Measurements from ENCODE around the gene AAK1. TPM values are rescaled to one million over a fixed set of nuclear protein-coding genes. Genes with fewer than 3 reads are reported as not detected.
A peak's percentile ranks its signal among the peaks of the same experiment; 100 is the strongest.

Gene AAK1
- total RNA-seq, 4 donors from 2014 or later: 34.8 to 109 (median 70.2) TPM

GRCh38 chr2:69581774-69582581 lies 61.6 kb downstream of the AAK1 start:
- no peaks in the 10 kb centered on the region for H3K36me3 ChIP-seq
- DNase-seq: no peak
- H3K4me3 ChIP-seq: no peak overlapping the region
- in situ Hi-C loops (cut with MboI; ENCODE audit: low pct_ligation_motif_present in 1 of 4, low pct_unique_long_range_greater_than_20kb in 1 of 4, low sequenced_read_pairs in 3 of 4) (no loop called here), intact Hi-C loops (cut with DNase I; ENCODE audit: low total_unique reads) (no loop called here)
- H3K27me3 ChIP-seq: no peaks in the 10 kb centered on the region
- H3K27ac ChIP-seq: peak overlapping the region in 2 of 4 donors; percentile 35 to 39
- WGBS, 2 donors (ENCODE audit: low coverage in 1 of 2): 73 to 79% methylated on average over 10 to 14 of the region's 14 CpGs
- H3K9me3 ChIP-seq: no peaks in the 10 kb centered on the region
- no peak for TF ChIP-seq POLR2A (IDR thresholded peaks at IDR 0.05)
- TF ChIP-seq POLR2AphosphoS5 (IDR thresholded peaks at IDR 0.05): no peak
- no peak for TF ChIP-seq EP300 (IDR thresholded peaks at IDR 0.05; ENCODE audit: low read depth)
- TF ChIP-seq CTCF (IDR thresholded peaks at IDR 0.05): no peak
- H3K4me1 ChIP-seq: peaks cover 12 to 41% (median 18%) of the 10 kb centered on the region in 4 donors

- Histone ChIP-seq H3K9me3 (no peaks in the 10 kb centered on the region), H3K27ac (no peak overlapping the region), H3K4me3 (no peak overlapping the region), H3K4me1 (peaks cover 12 to 36% (median 18%) of the 10 kb centered on the region in 4 donors), H3K36me3 (no peaks in the 10 kb centered on the region), H3K27me3 (no peaks in the 10 kb centered on the region)
- in situ Hi-C loops (cut with MboI; ENCODE audit: low pct_ligation_motif_present in 1 of 4, low pct_unique_long_range_greater_than_20kb in 1 of 4, low sequenced_read_pairs in 3 of 4) (no loop called here), intact Hi-C loops (cut with DNase I; ENCODE audit: low total_unique reads) (no loop called here)
- TF ChIP-seq POLR2AphosphoS5 (IDR thresholded peaks at IDR 0.05) (no peak), POLR2A (IDR thresholded peaks at IDR 0.05) (no peak), CTCF (IDR thresholded peaks at IDR 0.05) (no peak), EP300 (IDR thresholded peaks at IDR 0.05; ENCODE audit: low read depth) (no peak)
- 79 to 89% methylated on average over 4 of the region's 4 CpGs for WGBS, 2 donors (ENCODE audit: low coverage in 1 of 2)
- no peak for DNase-seq
Observed at GRCh38 chr2:69580486-69580885, 63.1 kb downstream of the AAK1 start.

- peaks cover 12 to 34% (median 18%) of the 10 kb centered on the region in 4 donors for H3K4me1 ChIP-seq
- 79 to 92% methylated on average over 3 of the region's 3 CpGs for WGBS, 2 donors (ENCODE audit: low coverage in 1 of 2)
- no peak overlapping the region for H3K4me3 ChIP-seq
- in situ Hi-C loops (cut with MboI; ENCODE audit: low pct_ligation_motif_present in 1 of 4, low pct_unique_long_range_greater_than_20kb in 1 of 4, low sequenced_read_pairs in 3 of 4): no loop called here
- TF ChIP-seq POLR2A (IDR thresholded peaks at IDR 0.05) (no peak), CTCF (IDR thresholded peaks at IDR 0.05) (no peak), EP300 (IDR thresholded peaks at IDR 0.05; ENCODE audit: low read depth) (no peak)
- no peak overlapping the region for H3K27ac ChIP-seq
- no peak for DNase-seq
- H3K36me3 ChIP-seq: no peaks in the 10 kb centered on the region
- intact Hi-C loops (cut with DNase I; ENCODE audit: low total_unique reads): no loop called here
- H3K9me3 ChIP-seq: no peaks in the 10 kb centered on the region
- H3K27me3 ChIP-seq: no peaks in the 10 kb centered on the region
Observed at GRCh38 chr2:69579536-69579935, 64.0 kb downstream of the AAK1 start.

GRCh38 chr2:69578198-69578540 lies 65.4 kb downstream of the AAK1 start:
- intact Hi-C loops (cut with DNase I; ENCODE audit: low total_unique reads): no loop called here
- Histone ChIP-seq H3K4me1 (peaks cover 12 to 20% (median 14%) of the 10 kb centered on the region in 4 donors), H3K27ac (no peak overlapping the region), H3K27me3 (no peaks in the 10 kb centered on the region), H3K36me3 (no peaks in the 10 kb centered on the region), H3K4me3 (no peak overlapping the region), H3K9me3 (no peaks in the 10 kb centered on the region)
- DNase-seq: no peak
- WGBS, 2 donors (ENCODE audit: low coverage in 1 of 2): 95% methylated on average over 2 of the region's 2 CpGs
- TF ChIP-seq CTCF (IDR thresholded peaks at IDR 0.05): no peak
- TF ChIP-seq POLR2AphosphoS5 (IDR thresholded peaks at IDR 0.05): no peak
- no peak for TF ChIP-seq EP300 (IDR thresholded peaks at IDR 0.05; ENCODE audit: low read depth)
- TF ChIP-seq POLR2A (IDR thresholded peaks at IDR 0.05): no peak
- in situ Hi-C loops (cut with MboI; ENCODE audit: low pct_ligation_motif_present in 1 of 4, low pct_unique_long_range_greater_than_20kb in 1 of 4, low sequenced_read_pairs in 3 of 4): no loop called here
